Activated CD4-positive, alpha-beta T cell treated with anti-CD3 and anti-CD28 coated beads, Interleukin-2, amount 50 U/mL, for 1 hour (primary cell): ENCODE results near the gene KEAP1.

Source experiments
- DNase-seq: peaks from one replicate; pipeline ENCODE4 v3.0.0-alpha.2; 2020

Gene KEAP1

DNA sequence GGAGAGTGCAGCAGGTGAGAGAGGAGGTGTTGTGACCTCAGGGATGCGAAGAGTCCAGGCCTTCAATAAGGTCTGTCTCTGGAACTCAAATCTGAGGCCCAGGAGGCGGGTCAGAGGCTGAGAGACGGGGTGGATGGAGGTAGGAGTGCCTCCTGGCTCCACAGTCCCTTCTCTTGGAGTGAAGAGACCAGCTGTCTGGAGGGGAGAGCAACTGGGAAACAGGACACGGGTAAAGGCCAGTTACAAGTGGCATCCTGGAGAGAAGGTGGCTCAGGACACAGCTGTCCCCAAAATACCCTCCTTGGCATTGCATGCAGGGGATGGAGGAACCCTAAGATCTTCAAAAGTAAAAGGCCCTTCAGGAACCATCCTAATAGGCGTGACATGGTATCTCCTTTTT lies 63.6 kb downstream of the KEAP1 start:
- no peak for DNase-seq
